ENCODE results near the gene LARP1B. TPM values are rescaled to one million over a fixed set of nuclear protein-coding genes. Genes with fewer than 3 reads are reported as not detected.
"Not testable (repeated sequence)": the region's sequence is repeated elsewhere in the genome, so short reads cannot be mapped to it uniquely, and the experiment has no call there.

Gene LARP1B
- total and polyA plus RNA-seq, 2 donors (not counting 1 experiment from before 2014, with no cell fraction given) = 4.5 to 14.6 TPM

- Histone ChIP-seq H3K27me3 (replicated peaks in 1 of 4; ENCODE audit: control extremely low read depth in 1 of 4, control insufficient read depth in 3 of 4, insufficient read depth in 4 of 4, low read length in 3 of 4) (peaks cover 0 to under 1% (median 0%) of the 10 kb centered on the region in 4 experiments), H3K36me3 (replicated peaks in 1 of 2; ENCODE audit: control extremely low read depth in 1 of 2, control insufficient read depth in 1 of 2, extremely low read depth in 1 of 2, insufficient read depth in 2 of 2, low read length in 1 of 2) (no peaks in the 10 kb centered on the region), H3K4me1 (ENCODE audit: control insufficient read depth in 2 of 2, insufficient read depth in 2 of 2, low read length in 2 of 2) (no peaks in the 10 kb centered on the region), H3K27ac (ENCODE audit: low read length in 2 of 2) (no peak overlapping the region), H3K9me3 (ENCODE audit: control extremely low read depth in 1 of 3, control insufficient read depth in 2 of 3, insufficient read depth in 1 of 3, low read length in 2 of 3) (peaks cover 0 to 6% (median 0%) of the 10 kb centered on the region in 3 donors), H3K79me2 (ENCODE audit: control insufficient read depth, insufficient read depth, low read length) (no peaks in the 10 kb centered on the region), H3K4me2 (replicated peaks; ENCODE audit: low read depth, low read length, poor library complexity, severe bottlenecking) (no peak overlapping the region), H3K9ac (ENCODE audit: low read length) (no peak overlapping the region), H3K4me3 (ENCODE audit: control extremely low read depth in 1 of 5, extremely low read depth in 1 of 5, insufficient read depth in 1 of 5, low read depth in 2 of 5, low read length in 4 of 5) (no peak overlapping the region), H2AFZ (ENCODE audit: insufficient read depth, low read depth, low read length, poor library complexity, severe bottlenecking) (no peak overlapping the region), H4K20me1 (ENCODE audit: control insufficient read depth, insufficient read depth, low read length, poor library complexity, severe bottlenecking) (no peaks in the 10 kb centered on the region)
- ATAC-seq (ENCODE audit: low read depth) = no peak
- ChIA-PET POLR2A (no interaction called here), CTCF (no interaction called here)
- Mint-ChIP-seq H3K4me3 (no peak overlapping the region), H3K9me3 (ENCODE audit: insufficient read depth) (no peaks in the 10 kb centered on the region), H3K27me3 (peaks cover 19% of the 10 kb centered on the region), H3K27ac (no peak overlapping the region), H3K4me1 (no peaks in the 10 kb centered on the region)
- intact Hi-C loops (cut with micrococcal nuclease) = no loop called here
- TF ChIP-seq CTCF (IDR thresholded peaks at IDR 0.05) (no peak), EZH2 (IDR thresholded peaks at IDR 0.05; ENCODE audit: borderline replicate concordance, insufficient read depth, low read depth, low read length, poor library complexity, severe bottlenecking) (no peak)
- DNase-seq = no peak
- WGBS (ENCODE audit: insufficient coverage) = 100% methylated on average over 1 of the region's 3 CpGs
Observed at GRCh38 chr4:128255906-128256305, 194.8 kb downstream of the LARP1B start.

GRCh38 chr4:128256539-128256938, 195.4 kb downstream of the LARP1B start:
- no peak overlapping the region for H3K27ac ChIP-seq (ENCODE audit: low read length in 2 of 2)
- H3K79me2 ChIP-seq (ENCODE audit: control insufficient read depth, insufficient read depth, low read length) = no peaks in the 10 kb centered on the region
- ChIA-PET CTCF (no interaction called here), POLR2A (no interaction called here)
- Mint-ChIP-seq H3K27ac (no peak overlapping the region), H3K4me1 (no peaks in the 10 kb centered on the region), H3K27me3 (peaks cover 19% of the 10 kb centered on the region), H3K4me3 (no peak overlapping the region), H3K9me3 (ENCODE audit: insufficient read depth) (no peaks in the 10 kb centered on the region)
- TF ChIP-seq EZH2 (IDR thresholded peaks at IDR 0.05; ENCODE audit: borderline replicate concordance, insufficient read depth, low read depth, low read length, poor library complexity, severe bottlenecking) (no peak), CTCF (IDR thresholded peaks at IDR 0.05) (no peak)
- H3K4me1 ChIP-seq (ENCODE audit: control insufficient read depth in 2 of 2, insufficient read depth in 2 of 2, low read length in 2 of 2) = no peaks in the 10 kb centered on the region
- H3K36me3 ChIP-seq (replicated peaks in 1 of 2; ENCODE audit: control extremely low read depth in 1 of 2, control insufficient read depth in 1 of 2, extremely low read depth in 1 of 2, insufficient read depth in 2 of 2, low read length in 1 of 2) = no peaks in the 10 kb centered on the region
- DNase-seq = no peak
- peaks cover 0 to 6% (median 0%) of the 10 kb centered on the region in 3 donors for H3K9me3 ChIP-seq (ENCODE audit: control extremely low read depth in 1 of 3, control insufficient read depth in 2 of 3, insufficient read depth in 1 of 3, low read length in 2 of 3)
- WGBS (ENCODE audit: insufficient coverage) = no CpG with 5 or more reads among the region's 1 CpG
- no peak overlapping the region for H2AFZ ChIP-seq (ENCODE audit: insufficient read depth, low read depth, low read length, poor library complexity, severe bottlenecking)
- H3K27me3 ChIP-seq (replicated peaks in 1 of 4; ENCODE audit: control extremely low read depth in 1 of 4, control insufficient read depth in 3 of 4, insufficient read depth in 4 of 4, low read length in 3 of 4) = peaks cover 0 to 4% (median 0%) of the 10 kb centered on the region in 4 experiments
- no peaks in the 10 kb centered on the region for H4K20me1 ChIP-seq (ENCODE audit: control insufficient read depth, insufficient read depth, low read length, poor library complexity, severe bottlenecking)
- ATAC-seq (ENCODE audit: low read depth) = no peak
- H3K4me3 ChIP-seq (ENCODE audit: control extremely low read depth in 1 of 5, extremely low read depth in 1 of 5, insufficient read depth in 1 of 5, low read depth in 2 of 5, low read length in 4 of 5) = no peak overlapping the region
- intact Hi-C loops (cut with micrococcal nuclease) = no loop called here
- no peak overlapping the region for H3K4me2 ChIP-seq (replicated peaks; ENCODE audit: low read depth, low read length, poor library complexity, severe bottlenecking)
- H3K9ac ChIP-seq (ENCODE audit: low read length) = no peak overlapping the region

GRCh38 chr4:128258166-128258565, 197.1 kb downstream of the LARP1B start:
- H3K36me3 ChIP-seq (replicated peaks in 1 of 2; ENCODE audit: control extremely low read depth in 1 of 2, control insufficient read depth in 1 of 2, extremely low read depth in 1 of 2, insufficient read depth in 2 of 2, low read length in 1 of 2); CTCF ChIA-PET; H3K4me1 Mint-ChIP-seq; ATAC-seq (ENCODE audit: low read depth); H3K27ac ChIP-seq (ENCODE audit: low read length in 2 of 2); H2AFZ ChIP-seq (ENCODE audit: insufficient read depth, low read depth, low read length, poor library complexity, severe bottlenecking); H4K20me1 ChIP-seq (ENCODE audit: control insufficient read depth, insufficient read depth, low read length, poor library complexity, severe bottlenecking); DNase-seq; POLR2A ChIA-PET; H3K9ac ChIP-seq (ENCODE audit: low read length); H3K27me3 ChIP-seq (replicated peaks in 1 of 4; ENCODE audit: control extremely low read depth in 1 of 4, control insufficient read depth in 3 of 4, insufficient read depth in 4 of 4, low read length in 3 of 4); intact Hi-C loops (cut with micrococcal nuclease); H3K4me1 ChIP-seq (ENCODE audit: control insufficient read depth in 2 of 2, insufficient read depth in 2 of 2, low read length in 2 of 2); H3K4me2 ChIP-seq (replicated peaks; ENCODE audit: low read depth, low read length, poor library complexity, severe bottlenecking); H3K79me2 ChIP-seq (ENCODE audit: control insufficient read depth, insufficient read depth, low read length); H3K4me3 Mint-ChIP-seq; H3K9me3 ChIP-seq (ENCODE audit: control extremely low read depth in 1 of 3, control insufficient read depth in 2 of 3, insufficient read depth in 1 of 3, low read length in 2 of 3); H3K9me3 Mint-ChIP-seq (ENCODE audit: insufficient read depth); H3K4me3 ChIP-seq (ENCODE audit: control extremely low read depth in 1 of 5, extremely low read depth in 1 of 5, insufficient read depth in 1 of 5, low read depth in 2 of 5, low read length in 4 of 5); H3K27ac Mint-ChIP-seq: not testable (repeated sequence)
- H3K27me3 Mint-ChIP-seq = peaks cover 17% of the 10 kb centered on the region
- 100% methylated on average over 3 of the region's 4 CpGs for WGBS (ENCODE audit: insufficient coverage)

Data from B cell (primary cell).